OCI-LY7 (cell line): Measurements from ENCODE around the gene SCFD2. TPM values are rescaled to one million over a fixed set of nuclear protein-coding genes. Genes with fewer than 3 reads are reported as not detected.

Experiments used
- BruUV-seq: library from RNA; stranded (reverse); fragments of 400-500 nt; replicated peaks from 2 replicates; lab custom pipeline; 2021; lab: Mats Ljungman, UMichigan
- CTCF ChIA-PET: fragments of 300-600 bp; sonication (Branson Sonifier 250); formaldehyde crosslinking; loops from one replicate; lab custom pipeline; 2022; ENCODE audit warnings: antibody characterized with exemption; ENCODE audit not compliant: unreplicated experiment; lab: Charles Lee
- POLR2A ChIA-PET: fragments of 300-600 bp; sonication (Branson Sonifier 250); formaldehyde crosslinking; loops from one replicate; lab custom pipeline; 2022; ENCODE audit warnings: antibody characterized with exemption; lab: Charles Lee
- DNase-seq: peaks from one replicate; pipeline ENCODE4 v3.0.0-alpha.2; 2015; ENCODE audit warnings: low spot score
- H2AFZ ChIP-seq: fragments of 200-600 bp; sonication (generic), shearing (Covaris generic); 2 replicates; pipeline ENCODE4 v1.6.1; 2014; ENCODE audit warnings: mild to moderate bottlenecking, antibody characterized with exemption, low read length, moderate library complexity
- H3K27ac ChIP-seq: fragments of 200-600 bp; sonication (generic); 2 replicates; pipeline ENCODE4 v1.5.1; 2014; ENCODE audit warnings: mixed run types, low read depth, mild to moderate bottlenecking, moderate library complexity, low read length, inconsistent platforms; ENCODE audit not compliant: poor library complexity, severe bottlenecking
- H3K36me3 ChIP-seq: fragments of 200-600 bp; sonication (generic); 2 replicates; pipeline ENCODE4 v1.6.1; 2014; ENCODE audit warnings: mild to moderate bottlenecking, antibody characterized with exemption, low read length, moderate library complexity, mixed read lengths; ENCODE audit not compliant: insufficient read depth
- H3K4me1 ChIP-seq: fragments of 200-600 bp; sonication (generic); 2 replicates; pipeline ENCODE4 v1.5.1; 2014; ENCODE audit warnings: mild to moderate bottlenecking, low read length; ENCODE audit not compliant: insufficient read depth, poor library complexity, severe bottlenecking
- H3K4me2 ChIP-seq: fragments of 200-600 bp; sonication (generic); 2 replicates; pipeline ENCODE4 v1.6.1; 2014; ENCODE audit warnings: mild to moderate bottlenecking, low read length
- H3K4me3 ChIP-seq: fragments of 200-600 bp; sonication (generic); 2 replicates; pipeline ENCODE4 v1.5.1; 2014; ENCODE audit warnings: mild to moderate bottlenecking, low read depth, low read length; ENCODE audit not compliant: poor library complexity, severe bottlenecking
- H3K79me2 ChIP-seq: fragments of 200-600 bp; sonication (generic); 2 replicates; pipeline ENCODE4 v1.6.1; 2016; ENCODE audit warnings: low read depth, mild to moderate bottlenecking, low read length, moderate library complexity, mixed read lengths; ENCODE audit not compliant: insufficient read depth
- H3K9me2 ChIP-seq: fragments of 200-600 bp; sonication (generic); 2 replicates; pipeline ENCODE4 v1.6.1; 2016; ENCODE audit warnings: mild to moderate bottlenecking, low read length, mixed read lengths; ENCODE audit not compliant: insufficient read depth
- H3K9me3 ChIP-seq: fragments of 200-600 bp; sonication (generic); 2 replicates; pipeline ENCODE4 v1.6.1; 2014; ENCODE audit warnings: mild to moderate bottlenecking, mixed run types, low read length, mixed read lengths
- H4K20me1 ChIP-seq: fragments of 200-600 bp; sonication (generic); 2 replicates; pipeline ENCODE4 v1.6.1; 2014; ENCODE audit warnings: mild to moderate bottlenecking, antibody characterized with exemption, low read length, moderate library complexity, mixed read lengths; ENCODE audit not compliant: insufficient read depth
- CTCF ChIP-seq: fragments of 200-600 bp; sonication (generic); conservative IDR thresholded peaks from 2 replicates; pipeline ENCODE4 v1.5.1; 2014; ENCODE audit warnings: mild to moderate bottlenecking, antibody characterized with exemption, low read length, moderate library complexity, mixed read lengths
- EZH2phosphoT487 ChIP-seq: fragments of 200-600 bp; sonication (generic); IDR thresholded peaks from 2 replicates; pipeline ENCODE4 v1.6.1; 2018; ENCODE audit warnings: low read depth, borderline replicate concordance, mild to moderate bottlenecking, mixed run types, antibody characterized with exemption, low read length, moderate library complexity, mixed read lengths
- intact Hi-C: fragments of 100-400 bp; cut with micrococcal nuclease; formaldehyde crosslinking; loops from one replicate; pipeline ENCODE4 v1.10.0; 2022; ENCODE audit not compliant: unreplicated experiment
- total RNA-seq, 2 experiments: library from RNA; depleted of rRNA in 1 of 2; stranded (reverse); fragments of >200 nt in 1 of 2; shearing (Covaris generic) in 1 of 2; gene quantifications; 2 replicates each; pipeline ENCODE4 v1.2.3, GENCODE V29; 2014 to 2022

SCFD2 gene
- total RNA-seq, 2 experiments from 2014 or later: 27.2 to 52.0 TPM

- BruUV-seq: no TSS peak
- ChIA-PET CTCF (no interaction called here), POLR2A (interaction anchor here (1.9 kb wide), 1 partner anchor 10 kb away, joined by 6 read pairs; no protein-coding TSS in a partner anchor)
- no peak overlapping the region for H2AFZ ChIP-seq
- no peaks in the 10 kb centered on the region for H3K9me2 ChIP-seq
- no peaks in the 10 kb centered on the region for H3K4me1 ChIP-seq
- H3K79me2 ChIP-seq: no peaks in the 10 kb centered on the region
- TF ChIP-seq EZH2phosphoT487: no peak
- no peak for TF ChIP-seq CTCF
- H3K27ac ChIP-seq: no peak overlapping the region
- H3K36me3 ChIP-seq: no peaks in the 10 kb centered on the region
- intact Hi-C loops: no loop called here
- H4K20me1 ChIP-seq: no peaks in the 10 kb centered on the region
- no peak overlapping the region for H3K4me3 ChIP-seq
- no peaks in the 10 kb centered on the region for H3K9me3 ChIP-seq
- H3K4me2 ChIP-seq: no peak overlapping the region
- no peak for DNase-seq
Observed at GRCh38 chr4:53151489-53151788, 214.4 kb downstream of the SCFD2 start.

- CTCF ChIA-PET: no interaction called here
- H3K4me2 ChIP-seq: no peak overlapping the region
- POLR2A ChIA-PET: interaction anchor here (1.9 kb wide), 1 partner anchor 11 kb away, joined by 6 read pairs; no protein-coding TSS in a partner anchor
Observed at GRCh38 chr4:53150631-53151488, 215.0 kb downstream of the SCFD2 start.

More at GRCh38 chr4:53150631-53151488, 215.0 kb downstream of the SCFD2 start:
- H3K4me3 ChIP-seq: no peak overlapping the region
- no peaks in the 10 kb centered on the region for H3K4me1 ChIP-seq
- intact Hi-C loops: no loop called here
- no peak overlapping the region for H3K27ac ChIP-seq
- no peaks in the 10 kb centered on the region for H4K20me1 ChIP-seq
- no peak overlapping the region for H2AFZ ChIP-seq
- H3K9me2 ChIP-seq: no peaks in the 10 kb centered on the region
- TF ChIP-seq EZH2phosphoT487: no peak
- TF ChIP-seq CTCF: no peak
- no peak for DNase-seq
- no peaks in the 10 kb centered on the region for H3K36me3 ChIP-seq
- H3K79me2 ChIP-seq: no peaks in the 10 kb centered on the region
- no TSS peak for BruUV-seq
- no peaks in the 10 kb centered on the region for H3K9me3 ChIP-seq
